Activated CD4-positive, alpha-beta memory T cell treated with anti-CD3 and anti-CD28 coated beads, Interleukin-2, amount 10 ng/mL, durations not matched to agents 7 days and 5 days (primary cell): ENCODE measurements around the gene MTHFR. TPM values are rescaled to one million over a fixed set of nuclear protein-coding genes. Genes with fewer than 3 reads are reported as not detected.

Experiments used
- CTCF ChIA-PET: fragments of 350-600 bp; sonication (Branson Sonifier 250); formaldehyde crosslinking; loops from one replicate; lab custom pipeline; 2021; ENCODE audit warnings: antibody characterized with exemption, inconsistent platforms; lab: Charles Lee
- POLR2A ChIA-PET: fragments of 350-600 bp; sonication (Branson Sonifier 250); formaldehyde crosslinking; loops from one replicate; lab custom pipeline; 2021; ENCODE audit warnings: antibody characterized with exemption; lab: Charles Lee
- DNase-seq: peaks from one replicate; pipeline ENCODE4 v3.0.0-alpha.2; 2020
- H3K27ac Mint-ChIP-seq: one replicate; pipeline ENCODE4 v1.8.0; 2021; ENCODE audit warnings: mild to moderate bottlenecking, mixed read lengths
- H3K27me3 Mint-ChIP-seq: one replicate; pipeline ENCODE4 v1.8.0; 2021; ENCODE audit warnings: mixed read lengths
- H3K36me3 Mint-ChIP-seq: one replicate; pipeline ENCODE4 v1.8.0; 2021; ENCODE audit warnings: low read depth, mixed read lengths
- H3K4me1 Mint-ChIP-seq: one replicate; pipeline ENCODE4 v1.8.0; 2021; ENCODE audit warnings: mixed read lengths
- H3K4me3 Mint-ChIP-seq: one replicate; pipeline ENCODE4 v1.8.0; 2021; ENCODE audit warnings: mild to moderate bottlenecking, mixed read lengths
- H3K9me3 Mint-ChIP-seq: one replicate; pipeline ENCODE4 v1.8.0; 2021; ENCODE audit warnings: mixed read lengths
- total RNA-seq, 2 experiments: library from RNA; stranded (reverse); gene quantifications; one replicate each; pipeline ENCODE4 v1.2.3, GENCODE V29; 2021

MTHFR gene
- total RNA-seq, 2 experiments from 2014 or later: 29.4 to 32.2 TPM

GRCh38 chr1:11790880-11791715, 14.7 kb downstream of the MTHFR start:
- H3K4me1 Mint-ChIP-seq: peaks cover 2% of the 10 kb centered on the region
- CTCF ChIA-PET: interaction anchor here (0.5 to 0.6 kb wide), 2 partner anchors 21 to 55 kb away, joined by 3 read pairs; no protein-coding TSS in a partner anchor
- H3K36me3 Mint-ChIP-seq: peaks cover 23% of the 10 kb centered on the region
- H3K9me3 Mint-ChIP-seq: no peaks in the 10 kb centered on the region
- H3K27me3 Mint-ChIP-seq: no peaks in the 10 kb centered on the region
- POLR2A ChIA-PET: interaction anchor here (1.0 to 2.1 kb wide), 3 partner anchors 12 to 116 kb away, joined by 3 to 5 read pairs (median 3); no protein-coding TSS in a partner anchor
- no peak overlapping the region for H3K4me3 Mint-ChIP-seq
- no peak overlapping the region for H3K27ac Mint-ChIP-seq
- no peak for DNase-seq

DNA sequence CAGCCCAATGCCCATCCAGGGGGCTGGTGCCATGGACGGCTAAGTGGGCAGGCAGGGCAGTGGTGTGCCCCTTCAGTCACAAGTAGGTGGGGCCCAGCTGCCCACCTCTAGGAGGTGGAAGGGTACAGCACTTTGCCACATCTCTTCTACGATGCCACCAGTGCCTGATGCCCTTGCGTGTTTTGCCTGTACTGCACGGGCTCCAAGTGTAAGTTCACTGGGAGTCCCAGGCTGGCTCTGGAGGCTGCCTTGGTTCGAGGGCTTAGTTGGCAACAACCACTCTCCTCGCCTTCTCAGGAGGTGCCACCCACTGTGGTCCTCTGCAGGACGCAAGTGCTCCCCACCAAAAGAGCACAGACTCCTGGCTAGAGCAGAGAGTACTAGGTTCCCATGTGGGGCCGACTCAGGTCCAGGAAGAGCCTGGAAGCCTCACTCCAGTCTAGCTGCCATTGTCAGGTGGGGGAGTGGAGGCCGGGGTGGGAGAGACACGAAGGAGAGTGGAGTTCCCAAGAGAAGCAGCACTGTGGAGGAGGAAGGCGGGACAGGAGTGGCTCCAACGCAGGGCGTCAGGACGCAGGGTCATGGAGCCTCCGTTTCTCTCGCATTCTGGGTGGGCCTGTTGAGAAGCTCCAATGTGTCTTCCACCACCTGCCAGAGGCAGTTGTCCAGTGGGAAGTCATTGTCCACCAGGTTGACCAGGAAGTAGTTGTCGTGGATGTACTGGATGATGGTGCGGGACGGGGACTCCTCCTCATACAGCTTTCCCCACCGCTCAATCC, 15.5 kb downstream of the MTHFR start:
- DNase-seq: no peak
- CTCF ChIA-PET: interaction anchor here (0.6 kb wide), 1 partner anchor 56 kb away, joined by 3 read pairs; no protein-coding TSS in a partner anchor
- Mint-ChIP-seq H3K27ac (no peak overlapping the region), H3K27me3 (no peaks in the 10 kb centered on the region), H3K4me1 (peaks cover 2% of the 10 kb centered on the region), H3K36me3 (peaks cover 19% of the 10 kb centered on the region), H3K4me3 (no peak overlapping the region), H3K9me3 (no peaks in the 10 kb centered on the region)
- POLR2A ChIA-PET: interaction anchor here (1.0 to 2.1 kb wide), 3 partner anchors 13 to 117 kb away, joined by 3 to 5 read pairs (median 3); no protein-coding TSS in a partner anchor

GRCh38 chr1:11789126-11790067, 16.4 kb downstream of the MTHFR start:
- peaks cover 14% of the 10 kb centered on the region for H3K36me3 Mint-ChIP-seq
- ChIA-PET CTCF (no interaction called here), POLR2A (interaction anchor here (1.9 kb wide), 1 partner anchor 118 kb away, joined by 8 read pairs; no protein-coding TSS in a partner anchor)
- no peak overlapping the region for H3K4me3 Mint-ChIP-seq
- H3K27me3 Mint-ChIP-seq: no peaks in the 10 kb centered on the region
- no peak overlapping the region for H3K27ac Mint-ChIP-seq
- no peaks in the 10 kb centered on the region for H3K9me3 Mint-ChIP-seq
- no peak for DNase-seq
- H3K4me1 Mint-ChIP-seq: peaks cover 2% of the 10 kb centered on the region

DNA sequence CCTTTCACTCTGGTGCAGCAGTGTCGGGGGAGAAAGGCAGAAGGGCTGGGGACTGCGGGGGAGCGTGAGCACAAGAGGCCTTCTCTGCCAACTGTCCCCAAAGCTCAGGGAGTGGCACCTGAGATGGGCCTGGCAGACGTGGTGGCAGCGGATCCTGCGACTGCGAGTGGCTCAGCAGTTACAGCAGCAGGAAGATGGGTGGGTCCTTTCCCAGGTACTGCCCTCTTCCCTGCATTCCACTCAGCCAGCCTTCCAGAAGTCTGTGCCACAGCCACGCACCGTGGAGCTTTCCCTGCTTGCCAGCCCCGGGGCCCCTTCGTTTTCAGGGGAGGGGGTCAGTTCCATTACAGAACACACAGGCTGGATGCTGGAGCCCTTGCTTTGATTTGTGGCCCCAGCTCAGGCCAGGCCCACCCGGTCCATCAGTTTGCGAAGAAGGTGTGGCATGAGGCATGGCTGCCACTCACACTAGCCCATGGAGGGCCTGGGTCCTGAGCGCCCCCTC, 17.2 kb downstream of the MTHFR start:
- no peak for DNase-seq
- ChIA-PET POLR2A (interaction anchor here (1.9 kb wide), 1 partner anchor 119 kb away, joined by 8 read pairs; no protein-coding TSS in a partner anchor), CTCF (no interaction called here)
- Mint-ChIP-seq H3K27ac (no peak overlapping the region), H3K27me3 (no peaks in the 10 kb centered on the region), H3K36me3 (peaks cover 12% of the 10 kb centered on the region), H3K4me3 (no peak overlapping the region), H3K9me3 (no peaks in the 10 kb centered on the region), H3K4me1 (peaks cover 2% of the 10 kb centered on the region)

GRCh38 chr1:11787804-11788436, 17.8 kb downstream of the MTHFR start:
- Mint-ChIP-seq H3K36me3 (peaks cover 12% of the 10 kb centered on the region), H3K27ac (no peak overlapping the region), H3K4me1 (peaks cover 2% of the 10 kb centered on the region), H3K27me3 (no peaks in the 10 kb centered on the region), H3K4me3 (no peak overlapping the region), H3K9me3 (no peaks in the 10 kb centered on the region)
- POLR2A ChIA-PET: interaction anchor here (1.9 kb wide), 1 partner anchor 120 kb away, joined by 8 read pairs; no protein-coding TSS in a partner anchor
- CTCF ChIA-PET: no interaction called here
- DNase-seq: no peak

DNA sequence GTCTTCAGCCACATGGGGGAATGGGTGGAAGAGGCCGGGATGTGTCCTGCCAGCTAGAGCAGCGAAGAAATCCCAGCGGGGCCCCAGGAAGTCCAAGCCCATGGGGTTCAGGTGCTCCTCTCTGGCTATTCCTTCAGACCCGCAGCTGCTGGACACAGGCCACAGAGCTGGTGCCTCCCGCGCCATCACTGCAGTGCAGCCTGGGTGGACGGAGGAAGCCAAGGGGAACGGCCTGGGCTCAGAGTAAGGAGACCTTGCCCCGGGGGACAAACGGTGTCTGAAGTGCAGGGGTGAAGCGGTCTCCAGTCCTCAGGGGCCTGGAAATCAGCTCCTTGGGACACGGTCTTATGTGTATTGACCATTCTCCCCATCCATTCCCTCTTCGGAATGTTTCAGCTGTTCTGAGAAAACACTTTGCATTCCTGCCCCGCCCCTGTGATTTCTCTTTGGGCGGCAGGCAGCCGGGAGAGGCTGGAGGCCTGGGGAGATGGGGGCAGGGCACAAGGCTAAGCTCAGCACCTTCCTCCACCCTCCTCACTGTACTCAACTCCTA, 18.4 kb downstream of the MTHFR start:
- H3K27me3 Mint-ChIP-seq: no peaks in the 10 kb centered on the region
- H3K4me1 Mint-ChIP-seq: peaks cover 2% of the 10 kb centered on the region

DNA sequence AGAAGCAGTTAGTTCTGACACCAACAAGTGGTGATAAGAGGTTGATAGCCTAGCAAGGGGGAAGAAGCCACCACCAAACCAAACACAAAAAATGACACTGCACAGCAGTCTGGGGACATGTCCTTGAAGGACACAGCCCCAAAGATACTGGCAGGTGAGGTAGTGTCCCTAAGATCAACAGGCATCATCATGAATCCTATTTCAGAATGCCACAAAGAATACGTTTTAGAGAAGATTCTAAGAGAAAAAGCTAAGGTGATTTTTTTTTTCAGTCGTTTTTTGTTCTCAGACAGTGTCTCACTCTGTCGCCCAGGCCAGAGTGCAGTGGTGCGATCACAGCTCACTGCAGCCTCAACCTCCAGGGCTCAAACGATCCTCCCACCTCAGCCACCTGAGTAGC, 19.6 kb downstream of the MTHFR start:
- Mint-ChIP-seq H3K36me3 (peaks cover 5% of the 10 kb centered on the region), H3K4me3 (no peak overlapping the region), H3K27me3 (no peaks in the 10 kb centered on the region), H3K4me1 (peaks cover 2% of the 10 kb centered on the region), H3K27ac (no peak overlapping the region), H3K9me3 (no peaks in the 10 kb centered on the region)
- no peak for DNase-seq
- ChIA-PET POLR2A (interaction anchor here (0.7 kb wide), 1 partner anchor 31 kb away, joined by 3 read pairs; no protein-coding TSS in a partner anchor), CTCF (interaction anchor here (1.1 to 2.2 kb wide), 3 partner anchors 11 to 46 kb away, joined by 5 read pairs; no protein-coding TSS in a partner anchor)

More for the DNA sequence above, 18.4 kb downstream of the MTHFR start:
- no peak for DNase-seq
- Mint-ChIP-seq H3K27ac (no peak overlapping the region), H3K36me3 (peaks cover 11% of the 10 kb centered on the region), H3K4me3 (no peak overlapping the region), H3K9me3 (no peaks in the 10 kb centered on the region)
- ChIA-PET POLR2A (interaction anchor here (1.9 kb wide), 1 partner anchor 121 kb away, joined by 8 read pairs; no protein-coding TSS in a partner anchor), CTCF (no interaction called here)

- H3K4me3 Mint-ChIP-seq: no peak overlapping the region
- ChIA-PET CTCF (interaction anchor here (0.6 to 2.2 kb wide), 4 partner anchors 12 to 1816 kb away, joined by 3 to 5 read pairs (median 5); no protein-coding TSS in a partner anchor), POLR2A (interaction anchor here (0.8 kb wide), 1 partner anchor 123 kb away, joined by 3 read pairs; no protein-coding TSS in a partner anchor)
- DNase-seq: peak; percentile 45
- no peaks in the 10 kb centered on the region for H3K9me3 Mint-ChIP-seq
- H3K27ac Mint-ChIP-seq: no peak overlapping the region
- no peaks in the 10 kb centered on the region for H3K27me3 Mint-ChIP-seq
- H3K36me3 Mint-ChIP-seq: no peaks in the 10 kb centered on the region
- no peaks in the 10 kb centered on the region for H3K4me1 Mint-ChIP-seq
Observed at GRCh38 chr1:11784993-11785769, 20.6 kb downstream of the MTHFR start.

DNA sequence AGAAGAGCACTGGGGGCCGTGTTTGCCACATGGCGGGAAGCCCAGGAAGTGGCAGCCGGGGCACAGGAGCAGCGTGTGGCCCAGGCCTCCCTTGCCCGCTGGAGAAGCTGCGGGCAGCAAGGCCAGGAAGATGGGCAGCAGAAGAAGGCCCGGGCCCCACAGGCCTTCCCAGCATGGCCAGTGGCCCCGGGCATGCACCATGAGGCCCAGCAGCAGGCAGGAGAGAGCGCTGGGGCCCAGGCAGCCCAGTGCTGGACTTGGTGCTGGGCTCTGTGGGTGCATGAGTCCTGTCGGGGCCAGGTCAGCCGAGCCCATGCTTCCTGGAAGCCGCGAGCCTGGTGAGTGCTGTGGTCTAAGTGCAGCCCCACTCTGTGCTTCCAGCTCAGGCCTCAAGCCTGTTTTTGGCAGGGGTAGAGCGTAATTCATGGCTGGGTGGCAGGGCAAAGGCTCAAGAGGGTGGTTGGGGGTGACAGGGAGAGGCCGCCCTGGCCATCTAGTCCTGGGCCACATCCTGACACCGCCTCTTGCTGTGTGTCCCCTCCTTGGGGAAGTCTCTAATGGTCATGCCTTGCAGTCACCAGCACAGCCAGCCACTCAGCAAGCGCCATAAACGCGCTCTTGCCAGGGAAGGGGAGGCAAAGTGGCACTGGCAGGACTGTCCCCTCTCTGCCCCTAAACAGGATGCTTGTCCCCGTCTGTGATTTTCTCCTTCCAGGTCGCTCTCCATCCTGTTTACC, 21.3 kb downstream of the MTHFR start:
- Mint-ChIP-seq H3K27me3 (no peaks in the 10 kb centered on the region), H3K36me3 (no peaks in the 10 kb centered on the region), H3K9me3 (no peaks in the 10 kb centered on the region), H3K4me1 (no peaks in the 10 kb centered on the region), H3K4me3 (no peak overlapping the region), H3K27ac (no peak overlapping the region)
- CTCF ChIA-PET: interaction anchor here (2.2 kb wide), 1 partner anchor 13 kb away, joined by 5 read pairs; no protein-coding TSS in a partner anchor
- POLR2A ChIA-PET: interaction anchor here (0.8 kb wide), 1 partner anchor 123 kb away, joined by 3 read pairs; no protein-coding TSS in a partner anchor
- DNase-seq: no peak

DNA sequence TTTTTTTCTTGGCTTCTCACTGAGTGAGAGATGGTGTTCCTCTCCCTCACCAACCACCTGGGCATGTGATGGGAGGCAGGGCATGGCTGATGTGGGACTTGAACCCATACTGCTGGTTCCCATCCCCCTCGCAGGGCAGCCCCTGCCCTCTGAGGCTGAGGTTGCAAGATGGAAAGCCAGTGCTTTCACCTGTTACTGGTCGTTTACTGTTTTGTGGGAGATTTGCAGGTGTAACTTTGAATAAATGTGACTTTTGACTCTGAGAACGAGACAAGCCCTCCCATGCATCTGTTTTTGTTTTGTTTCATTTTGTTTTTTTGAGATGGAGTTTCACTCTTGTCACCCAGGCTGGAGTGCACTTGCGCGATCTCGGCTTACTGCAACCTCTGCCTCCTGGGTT, 22.2 kb downstream of the MTHFR start:
- CTCF ChIA-PET: no interaction called here
- no peaks in the 10 kb centered on the region for H3K9me3 Mint-ChIP-seq

More for the DNA sequence above, 22.2 kb downstream of the MTHFR start:
- POLR2A ChIA-PET: no interaction called here
- Mint-ChIP-seq H3K4me1 (no peaks in the 10 kb centered on the region), H3K36me3 (no peaks in the 10 kb centered on the region), H3K27ac (no peak overlapping the region), H3K27me3 (no peaks in the 10 kb centered on the region), H3K4me3 (no peak overlapping the region)
- no peak for DNase-seq
